Activated CD8-positive, alpha-beta T cell treated with anti-CD3 and anti-CD28 coated beads for 36 hours (primary cell): Measurements from ENCODE around the gene HPCAL1. TPM values are rescaled to one million over a fixed set of nuclear protein-coding genes. Genes with fewer than 3 reads are reported as not detected.

ENCODE experiments used
- ATAC-seq: fragments of 200-7000 bp; cut with Tn5 transposase; one replicate; pipeline ENCODE4 v1.10.0; 2021; ENCODE audit warnings: mild to moderate bottlenecking, moderate library complexity
- CTCF ChIA-PET: fragments of 350-600 bp; sonication (Branson Sonifier 250); formaldehyde crosslinking; loops from one replicate; lab custom pipeline; 2021; ENCODE audit warnings: antibody characterized with exemption; lab: Charles Lee
- POLR2A ChIA-PET: fragments of 350-600 bp; sonication (Branson Sonifier 250); formaldehyde crosslinking; loops from one replicate; lab custom pipeline; 2021; ENCODE audit warnings: antibody characterized with exemption; lab: Charles Lee
- DNase-seq: peaks from one replicate; pipeline ENCODE4 v3.0.0-alpha.2; 2020
- H3K27ac Mint-ChIP-seq: one replicate; pipeline ENCODE4 v1.8.0; 2021; ENCODE audit warnings: mild to moderate bottlenecking, mixed read lengths
- H3K27me3 Mint-ChIP-seq: one replicate; pipeline ENCODE4 v1.8.0; 2021; ENCODE audit warnings: mixed read lengths
- H3K36me3 Mint-ChIP-seq: one replicate; pipeline ENCODE4 v1.8.0; 2021; ENCODE audit warnings: low read depth, mixed read lengths
- H3K4me1 Mint-ChIP-seq: one replicate; pipeline ENCODE4 v1.8.0; 2021; ENCODE audit warnings: low read depth, mixed read lengths
- H3K4me3 Mint-ChIP-seq: one replicate; pipeline ENCODE4 v1.8.0; 2021; ENCODE audit warnings: mild to moderate bottlenecking, moderate library complexity, mixed read lengths
- H3K9me3 Mint-ChIP-seq: one replicate; pipeline ENCODE4 v1.8.0; 2021; ENCODE audit warnings: mixed read lengths
- intact Hi-C: fragments of 100-400 bp; cut with micrococcal nuclease; formaldehyde crosslinking; loops from one replicate; pipeline ENCODE4 v1.10.0; 2022
- total RNA-seq, 2 experiments: library from RNA; stranded (reverse); gene quantifications; one replicate each; pipeline ENCODE4 v1.2.3, GENCODE V29; 2021
- TF ChIP-seq, protein P1 (sequence below): fragments of 200-600 bp; IDR thresholded peaks from one replicate; pipeline ENCODE4 v1.8.0; 2022; ENCODE audit warnings: antibody characterized with exemption, mild to moderate bottlenecking

The HPCAL1 gene
- total RNA-seq, 2 experiments from 2014 or later, result 166 to 170 TPM

DNA sequence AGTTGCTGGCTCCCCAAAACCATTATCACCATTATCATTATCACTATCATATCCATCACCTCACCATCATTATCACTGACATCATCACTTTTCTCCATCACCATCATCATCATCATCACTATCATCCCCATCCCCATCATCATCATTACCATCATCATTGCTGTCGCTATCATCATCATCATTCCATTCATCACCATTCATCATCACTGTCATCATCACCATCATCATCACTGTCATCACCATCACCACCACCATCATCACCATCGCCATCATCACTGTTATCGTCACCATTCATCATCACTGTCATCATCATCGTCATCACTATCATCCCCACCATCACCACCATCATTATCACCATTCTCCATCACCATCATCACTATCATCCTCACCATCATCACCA is 9.0 kb downstream of the HPCAL1 start:
- intact Hi-C loops, result no loop called here
- ChIA-PET CTCF (no interaction called here), POLR2A (no interaction called here)
- Mint-ChIP-seq H3K36me3 (peaks cover 19% of the 10 kb centered on the region), H3K4me3 (no peak overlapping the region), H3K27me3 (no peaks in the 10 kb centered on the region), H3K9me3 (no peaks in the 10 kb centered on the region), H3K27ac (no peak overlapping the region), H3K4me1 (peaks cover 61% of the 10 kb centered on the region)
- DNase-seq, result no peak
- no peak for ATAC-seq
- TF ChIP-seq, protein P1, sequence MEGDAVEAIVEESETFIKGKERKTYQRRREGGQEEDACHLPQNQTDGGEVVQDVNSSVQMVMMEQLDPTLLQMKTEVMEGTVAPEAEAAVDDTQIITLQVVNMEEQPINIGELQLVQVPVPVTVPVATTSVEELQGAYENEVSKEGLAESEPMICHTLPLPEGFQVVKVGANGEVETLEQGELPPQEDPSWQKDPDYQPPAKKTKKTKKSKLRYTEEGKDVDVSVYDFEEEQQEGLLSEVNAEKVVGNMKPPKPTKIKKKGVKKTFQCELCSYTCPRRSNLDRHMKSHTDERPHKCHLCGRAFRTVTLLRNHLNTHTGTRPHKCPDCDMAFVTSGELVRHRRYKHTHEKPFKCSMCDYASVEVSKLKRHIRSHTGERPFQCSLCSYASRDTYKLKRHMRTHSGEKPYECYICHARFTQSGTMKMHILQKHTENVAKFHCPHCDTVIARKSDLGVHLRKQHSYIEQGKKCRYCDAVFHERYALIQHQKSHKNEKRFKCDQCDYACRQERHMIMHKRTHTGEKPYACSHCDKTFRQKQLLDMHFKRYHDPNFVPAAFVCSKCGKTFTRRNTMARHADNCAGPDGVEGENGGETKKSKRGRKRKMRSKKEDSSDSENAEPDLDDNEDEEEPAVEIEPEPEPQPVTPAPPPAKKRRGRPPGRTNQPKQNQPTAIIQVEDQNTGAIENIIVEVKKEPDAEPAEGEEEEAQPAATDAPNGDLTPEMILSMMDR, result no peak

DNA sequence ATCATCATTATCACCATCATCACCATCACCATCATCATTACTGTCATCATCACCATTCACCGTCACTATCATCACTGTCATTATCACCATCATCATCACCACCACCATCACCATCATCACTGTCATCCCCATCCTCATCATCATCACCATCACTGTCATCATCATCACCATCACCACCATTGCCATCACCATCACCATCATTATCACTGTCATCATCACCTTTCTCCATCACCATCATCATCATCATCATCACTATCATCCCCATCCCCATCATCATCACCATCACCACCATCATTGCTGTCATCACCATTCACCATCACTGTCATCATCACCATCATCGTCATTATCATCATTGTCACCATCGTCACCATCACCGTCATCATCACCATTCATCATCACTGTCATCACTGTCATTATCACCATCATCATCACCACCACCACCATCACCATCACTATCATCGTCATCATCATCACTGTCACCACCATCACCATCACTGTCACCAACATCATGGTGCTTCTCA is 9.8 kb downstream of the HPCAL1 start:
- Mint-ChIP-seq H3K4me1 (peaks cover 58% of the 10 kb centered on the region), H3K27ac (no peak overlapping the region), H3K36me3 (peaks cover 18% of the 10 kb centered on the region), H3K4me3 (no peak overlapping the region), H3K9me3 (no peaks in the 10 kb centered on the region), H3K27me3 (no peaks in the 10 kb centered on the region)
- POLR2A ChIA-PET, result no interaction called here
- CTCF ChIA-PET, result no interaction called here
- TF ChIP-seq, protein P1, result no peak
- no peak for DNase-seq
- no peak for ATAC-seq
- intact Hi-C loops, result no loop called here

DNA sequence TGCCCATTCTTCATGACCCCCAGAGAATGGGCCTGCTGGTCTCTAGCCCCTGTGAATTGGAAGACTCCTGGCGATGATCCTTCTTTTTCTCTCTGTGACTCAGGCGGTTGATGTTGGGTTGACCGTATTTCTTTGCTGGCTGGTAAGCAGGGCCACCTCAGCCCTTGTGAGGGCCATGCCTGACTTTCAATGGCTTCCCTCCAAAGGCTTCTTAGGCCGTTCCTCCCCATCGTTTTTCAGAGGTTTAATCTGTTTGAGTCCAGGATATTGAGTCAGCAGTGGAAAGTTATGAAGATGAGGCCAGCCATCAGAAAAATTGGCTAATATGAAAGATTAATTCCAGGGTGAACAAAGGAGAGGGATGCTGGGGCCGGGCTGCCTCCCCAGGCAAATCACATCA is 13.6 kb downstream of the HPCAL1 start:
- Mint-ChIP-seq H3K36me3 (peaks cover 21% of the 10 kb centered on the region), H3K4me1 (peaks cover 60% of the 10 kb centered on the region), H3K9me3 (peaks cover 8% of the 10 kb centered on the region), H3K27ac (peak overlapping the region; percentile 67), H3K4me3 (no peak overlapping the region), H3K27me3 (no peaks in the 10 kb centered on the region)
- no peak for ATAC-seq
- CTCF ChIA-PET, result no interaction called here
- TF ChIP-seq, protein P1, result no peak
- POLR2A ChIA-PET, result no interaction called here
- DNase-seq, result no peak
- intact Hi-C loops, result no loop called here

DNA sequence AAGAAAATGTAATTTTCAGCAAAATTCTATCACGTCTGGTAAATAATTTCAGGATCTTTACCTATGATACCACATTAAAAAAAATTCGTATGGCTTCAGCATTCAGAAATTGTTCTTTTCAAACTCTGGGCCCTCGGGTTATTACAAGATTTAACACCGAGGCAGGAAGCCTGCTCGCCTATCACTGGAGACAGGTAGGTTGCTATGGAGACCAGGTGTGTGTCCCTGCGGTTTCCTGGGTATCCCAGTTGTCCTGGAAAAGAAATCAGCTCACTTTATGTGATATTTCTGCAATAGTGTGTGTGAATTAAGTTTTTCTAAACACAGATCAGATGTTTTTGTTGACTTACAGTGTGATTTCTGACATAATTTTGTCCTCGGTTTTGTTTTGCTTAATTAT is 14.2 kb downstream of the HPCAL1 start:
- Mint-ChIP-seq H3K36me3 (peaks cover 25% of the 10 kb centered on the region), H3K4me1 (peaks cover 62% of the 10 kb centered on the region), H3K27ac (peak overlapping the region; percentile 39), H3K4me3 (no peak overlapping the region), H3K9me3 (peaks cover 12% of the 10 kb centered on the region), H3K27me3 (no peaks in the 10 kb centered on the region)
- ChIA-PET POLR2A (interaction anchor here (2.4 kb wide), 1 partner anchor 15 kb away, joined by 7 read pairs; no protein-coding TSS in a partner anchor), CTCF (interaction anchor here (1.5 kb wide), 1 partner anchor 11 kb away, joined by 4 read pairs; no protein-coding TSS in a partner anchor)
- intact Hi-C loops, result no loop called here
- DNase-seq (no peak), ATAC-seq (no peak)
- TF ChIP-seq, protein P1, result no peak

DNA sequence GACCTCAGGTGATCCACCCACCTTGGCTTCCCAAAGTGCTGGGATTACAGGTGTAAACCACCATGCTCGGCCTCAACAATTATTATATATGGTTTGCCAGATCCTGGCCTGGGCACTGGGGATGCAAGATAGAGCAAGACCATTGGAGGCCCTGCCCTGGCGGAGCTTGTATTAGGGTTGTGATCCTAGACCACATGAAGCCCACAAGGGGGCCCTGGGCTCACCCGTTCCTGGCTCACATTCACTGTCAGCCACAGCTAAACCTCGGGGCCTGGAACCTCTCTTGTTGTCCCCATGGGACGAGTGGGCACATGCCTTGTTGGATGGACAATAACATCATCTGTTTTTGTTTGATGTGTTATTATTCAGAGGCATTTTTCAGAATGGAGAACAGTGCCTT is 14.9 kb downstream of the HPCAL1 start:
- TF ChIP-seq, protein P1, result no peak
- peaks cover 67% of the 10 kb centered on the region for H3K4me1 Mint-ChIP-seq
- H3K9me3 Mint-ChIP-seq, result peaks cover 12% of the 10 kb centered on the region
- peaks cover 33% of the 10 kb centered on the region for H3K36me3 Mint-ChIP-seq
- no peaks in the 10 kb centered on the region for H3K27me3 Mint-ChIP-seq
- H3K4me3 Mint-ChIP-seq, result no peak overlapping the region
- H3K27ac Mint-ChIP-seq, result no peak overlapping the region
- ATAC-seq (no peak), DNase-seq (no peak)
- ChIA-PET CTCF (interaction anchor here (1.5 kb wide), 1 partner anchor 10 kb away, joined by 4 read pairs; no protein-coding TSS in a partner anchor), POLR2A (interaction anchor here (0.6 to 2.4 kb wide), 4 partner anchors 11 to 201 kb away, joined by 3 to 7 read pairs (median 4); no protein-coding TSS in a partner anchor)
- intact Hi-C loops, result no loop called here
